GM03348 (cell line): ENCODE measurements around the gene NECTIN4.
A peak's percentile ranks its signal among the peaks of the same experiment; 100 is the strongest.

ENCODE experiments used
- DNase-seq: peaks from one replicate; pipeline ENCODE4 v3.0.0; 2012; ENCODE audit warnings: low spot score

NECTIN4 gene

DNA sequence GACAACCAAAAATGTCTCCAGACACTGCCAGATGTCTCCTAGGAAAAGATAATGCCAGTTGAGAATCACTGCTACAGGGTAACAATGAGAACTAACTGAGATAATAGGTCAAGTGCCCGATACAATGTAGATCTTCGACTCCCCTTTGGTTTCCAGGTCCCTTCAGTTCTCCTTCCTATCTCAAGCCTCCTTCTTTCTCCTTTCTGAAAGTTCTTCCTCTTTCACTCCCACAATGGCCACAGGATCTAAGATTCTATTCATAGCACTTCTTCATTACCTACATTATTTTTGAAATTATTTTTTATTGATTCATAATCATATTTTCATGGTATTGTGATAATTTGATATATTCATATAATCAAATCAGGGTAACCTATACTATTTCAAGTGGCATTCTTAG, 22.2 kb upstream of the NECTIN4 start:
- no peak for DNase-seq

- DNase-seq = no peak
These were observed 21.8 kb upstream of the NECTIN4 start for GRCh38 chr1:161111117-161111516.

- no peak for DNase-seq
These were observed 17.1 kb upstream of the NECTIN4 start for GRCh38 chr1:161106431-161106830.

DNA sequence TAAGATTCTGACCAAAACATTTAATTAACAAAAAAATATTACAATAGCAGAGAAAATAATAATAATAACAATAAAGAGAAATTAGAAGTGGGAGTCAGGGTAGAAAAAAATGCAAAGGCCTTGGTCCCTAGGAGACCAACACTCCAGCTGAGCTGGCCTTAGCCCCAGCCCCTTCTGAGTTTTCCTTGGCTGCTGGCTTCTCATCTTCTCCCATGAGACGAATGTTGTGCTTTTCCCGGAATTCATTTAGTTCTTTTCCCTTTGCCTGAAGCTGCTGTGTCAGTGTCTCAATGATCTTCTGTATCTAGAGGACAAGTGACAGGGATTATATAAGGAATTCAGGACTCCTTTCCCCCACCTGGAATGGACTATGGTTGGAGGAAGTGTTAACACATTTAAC, 11.2 kb upstream of the NECTIN4 start:
- DNase-seq = no peak

DNA sequence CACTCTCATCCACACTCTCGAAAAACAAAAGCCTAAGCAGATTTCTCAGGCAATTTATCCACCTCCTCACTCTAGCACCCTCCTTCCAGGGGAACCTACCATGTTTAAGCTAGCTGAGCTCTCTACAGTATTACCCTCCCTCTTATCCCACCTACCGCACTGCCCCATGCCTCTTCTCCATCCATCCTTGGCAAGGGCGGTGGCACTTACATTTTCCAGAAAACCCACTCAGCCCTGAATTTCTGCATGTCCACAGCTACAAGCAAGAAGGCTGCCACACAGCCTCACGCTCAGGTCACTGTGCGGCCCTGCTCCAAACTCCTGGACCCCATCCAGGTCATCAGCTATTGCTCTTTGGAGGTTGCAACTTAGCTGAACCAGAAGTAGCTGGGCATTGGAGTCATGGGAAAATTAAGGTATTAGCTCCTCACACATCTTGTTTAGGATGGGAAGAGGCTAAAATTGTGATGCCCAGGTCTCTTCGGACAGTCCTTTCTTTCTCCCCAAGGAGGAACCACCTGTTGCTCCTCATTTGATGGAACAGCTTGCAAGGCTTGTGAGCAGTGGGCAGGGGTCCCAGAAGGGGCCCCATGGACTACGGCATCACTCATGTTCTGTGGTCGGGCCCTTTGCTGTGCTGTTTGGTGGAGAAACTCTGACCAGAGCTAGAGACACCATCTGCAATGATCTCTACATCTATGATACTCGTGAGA, 9.9 kb upstream of the NECTIN4 start:
- no peak for DNase-seq

DNA sequence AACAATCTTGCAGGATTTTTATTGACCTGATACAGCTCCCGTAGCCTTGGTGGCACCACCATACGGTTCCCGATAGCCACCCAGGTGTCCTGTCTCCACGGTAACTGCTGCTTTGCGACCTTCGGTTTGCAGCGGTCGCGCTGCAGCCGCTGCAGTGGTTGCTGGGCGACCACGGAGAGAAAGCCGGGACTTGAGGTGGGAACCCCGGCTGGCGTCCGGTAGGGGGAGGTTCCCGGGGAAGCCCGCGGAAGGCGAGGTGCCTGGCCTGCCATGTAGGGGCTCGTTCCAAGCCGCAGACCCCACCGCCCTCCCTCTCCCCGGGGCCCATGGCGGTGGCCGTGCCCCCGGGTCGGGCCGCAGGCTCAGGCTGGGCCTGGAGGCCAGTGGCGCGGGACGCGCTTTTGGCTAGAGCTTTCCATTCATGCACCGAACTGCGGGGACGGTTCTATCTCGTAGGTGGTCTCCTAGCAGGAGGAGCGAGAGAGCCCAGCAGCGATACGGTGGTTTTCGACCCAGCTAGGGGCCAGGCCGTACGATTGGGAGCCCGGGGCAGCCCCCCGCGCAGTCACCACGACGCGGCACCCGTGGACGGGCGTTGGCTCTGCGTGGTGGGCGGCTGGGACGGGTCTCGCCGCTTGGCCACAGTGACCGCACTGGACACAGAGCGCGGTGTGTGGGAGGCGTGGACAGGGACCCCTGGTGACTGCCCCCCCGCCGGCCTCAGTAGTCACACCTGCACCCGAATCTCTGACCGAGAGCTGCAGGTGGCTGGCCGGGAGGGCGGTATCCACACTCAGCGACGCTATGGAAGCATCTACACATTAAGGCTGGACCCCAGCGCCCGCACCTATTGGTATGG, 9.1 kb upstream of the NECTIN4 start, which contains the start of gene KLHDC9:
Gene KLHDC9, plus strand, starts transcription at position 152 of the 859 bp plus-strand sequence. Its CDS starts 175 bp downstream, at position 327.
- DNase-seq = peak; percentile 87

- peak; percentile 79 for DNase-seq
These were observed 7.2 kb upstream of the NECTIN4 start for GRCh38 chr1:161096530-161096929.

DNA sequence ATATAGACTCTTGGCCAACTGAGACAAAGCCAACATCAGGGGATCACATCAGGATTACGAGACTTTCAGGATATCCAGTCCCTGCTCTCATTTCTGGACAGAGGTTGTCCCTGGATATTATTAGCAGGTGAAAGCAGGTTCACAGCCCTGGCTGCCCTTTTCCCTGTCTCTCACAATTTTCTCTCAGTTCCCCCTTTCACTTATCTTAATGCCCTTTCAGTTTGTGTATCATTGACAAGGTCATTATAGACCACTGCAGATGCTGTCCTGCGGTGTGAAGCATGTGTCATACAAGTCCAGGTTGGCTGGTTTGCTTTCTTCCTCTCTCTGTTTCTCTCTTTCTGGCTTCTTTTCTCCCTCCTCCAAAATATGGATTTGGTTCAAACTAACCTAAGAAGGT, 6.7 kb upstream of the NECTIN4 start:
- no peak for DNase-seq

GRCh38 chr1:161095230-161095629, 5.9 kb upstream of the NECTIN4 start:
- DNase-seq = no peak

GRCh38 chr1:161094481-161094880, 5.1 kb upstream of the NECTIN4 start:
- DNase-seq = no peak

DNA sequence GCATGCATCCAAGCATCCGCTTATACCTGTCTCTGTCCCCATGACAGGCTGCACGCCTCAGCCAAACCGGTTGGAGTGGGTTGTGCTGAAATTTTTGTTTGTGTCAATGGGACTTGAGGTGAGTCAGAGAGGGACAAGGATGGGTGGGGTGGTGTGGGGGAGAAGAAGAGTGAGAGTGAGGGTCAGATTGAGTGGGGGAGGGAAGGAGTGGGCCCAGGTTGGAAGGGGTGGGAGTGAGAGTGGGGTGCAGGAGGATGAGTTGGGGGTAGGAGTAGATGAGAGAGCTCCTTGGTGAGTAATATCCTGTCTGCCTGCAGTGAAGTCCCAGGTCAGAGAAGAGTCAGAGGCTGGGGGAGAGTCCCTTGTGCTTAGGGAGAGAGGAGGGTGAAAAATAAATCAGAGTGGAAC, 3.3 kb upstream of the NECTIN4 start:
- no peak for DNase-seq

- no peak for DNase-seq
These were observed 2.6 kb upstream of the NECTIN4 start for GRCh38 chr1:161091796-161092507.

GRCh38 chr1:161091093-161091492, 1.7 kb upstream of the NECTIN4 start:
- DNase-seq = no peak

GRCh38 chr1:161090617-161091016, 1.3 kb upstream of the NECTIN4 start:
- DNase-seq = no peak

- no peak for DNase-seq
These were observed 580 bp upstream of the NECTIN4 start for GRCh38 chr1:161089938-161090337.

- DNase-seq = peak; percentile 76
These were observed 709 bp downstream of the NECTIN4 start for GRCh38 chr1:161088587-161089110.

DNA sequence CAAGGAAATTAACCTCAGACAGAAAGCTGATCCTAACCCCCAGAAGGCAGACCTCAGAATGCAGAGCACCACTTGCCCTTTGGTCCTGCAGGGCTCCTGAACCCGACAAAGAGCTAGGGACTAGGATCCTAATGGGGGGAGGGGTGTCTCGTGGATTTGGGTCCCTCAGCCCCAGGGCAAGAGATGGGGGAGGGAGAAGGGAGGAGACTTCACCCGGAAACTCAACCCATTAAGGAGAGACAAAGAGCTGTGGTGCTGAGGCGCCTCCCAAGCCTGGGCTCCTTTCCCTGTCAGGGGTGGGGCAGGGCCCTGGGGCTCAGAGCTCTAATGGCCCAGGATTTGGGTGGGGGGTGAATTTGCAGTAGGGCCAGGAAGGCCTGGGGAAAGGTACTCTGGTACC, 2.9 kb downstream of the NECTIN4 start:
- DNase-seq = no peak

DNA sequence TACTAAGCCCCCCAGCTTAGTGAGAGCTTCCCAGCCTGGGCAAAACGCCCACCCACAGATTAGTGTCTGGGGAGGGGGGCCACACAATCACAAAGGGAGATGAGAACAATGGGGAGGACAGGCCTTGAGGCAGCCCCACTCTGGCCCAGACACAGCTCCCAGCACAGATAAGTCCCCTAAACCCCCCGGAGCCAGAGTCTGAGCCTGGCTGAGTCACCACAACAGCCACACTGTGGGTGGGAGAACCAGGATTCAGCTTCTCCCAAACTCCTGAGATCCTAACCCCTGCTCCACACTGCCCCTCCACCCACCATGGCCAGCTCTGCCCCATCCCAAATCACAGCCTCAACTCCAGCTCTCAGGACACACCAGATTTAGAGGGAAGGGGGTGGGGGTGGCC, 4.2 kb downstream of the NECTIN4 start:
- peak; percentile 44 for DNase-seq

DNA sequence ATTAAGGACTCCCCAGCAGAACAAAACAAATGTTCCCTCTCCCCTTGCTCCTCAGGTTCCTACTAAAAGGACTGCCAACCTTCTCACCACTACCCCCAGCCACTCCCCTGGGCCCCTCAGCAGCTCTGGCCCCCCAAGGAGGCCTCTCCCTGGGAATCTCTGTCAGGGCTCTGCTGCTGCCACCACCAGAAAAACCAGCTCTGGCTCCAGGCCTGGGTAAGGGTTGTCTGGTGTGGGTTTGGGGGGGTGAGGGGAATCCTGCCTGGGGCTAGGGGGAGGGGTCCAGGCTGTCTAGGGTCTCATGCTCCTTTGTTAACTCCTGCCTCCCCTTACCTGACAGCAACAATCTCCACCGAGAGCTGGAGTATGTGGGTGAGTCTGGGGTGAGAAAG, 4.8 kb downstream of the NECTIN4 start:
- DNase-seq = no peak

DNA sequence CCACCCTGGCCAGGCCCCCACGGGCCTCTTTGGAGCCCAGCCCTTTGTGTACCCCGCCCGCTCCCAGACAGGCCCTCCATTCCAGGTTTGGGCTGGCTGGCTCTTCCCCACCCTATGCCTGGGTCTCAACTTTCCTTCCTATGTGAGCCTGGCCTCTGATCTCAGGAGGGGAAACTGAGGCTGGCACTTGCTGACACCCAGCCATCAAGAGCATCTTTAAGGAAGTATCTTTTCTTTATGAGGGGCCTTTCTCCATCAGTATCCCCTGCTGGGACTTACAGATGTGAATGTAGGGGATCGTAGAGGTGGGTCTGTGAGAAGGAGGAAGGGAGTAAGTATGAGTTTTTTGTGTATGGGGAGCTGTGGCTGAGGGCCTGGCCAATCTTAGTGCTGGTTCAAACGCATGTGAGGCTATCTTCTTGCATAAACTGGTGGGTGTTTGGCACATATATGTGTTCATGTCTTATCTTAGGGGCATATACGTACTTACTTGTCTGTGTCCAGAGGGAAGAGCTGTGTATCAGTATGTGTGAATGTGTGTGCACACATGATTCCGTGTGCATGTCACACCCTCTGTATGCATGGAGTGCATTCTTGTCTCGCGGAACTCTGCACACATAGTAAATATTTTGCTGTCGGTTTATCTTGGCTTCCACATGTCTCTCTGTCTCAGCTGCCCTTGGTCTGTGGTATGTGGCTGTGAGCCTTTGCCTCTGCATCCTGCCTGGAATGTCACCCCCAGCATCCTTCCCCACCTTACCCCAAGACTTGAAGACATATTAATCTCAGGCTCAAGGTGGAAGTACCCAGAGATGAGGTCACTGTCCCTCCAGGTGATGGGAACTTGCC, 5.4 kb downstream of the NECTIN4 start:
- DNase-seq = peak; percentile 29

- peak; percentile 94 for DNase-seq
These were observed 6.2 kb downstream of the NECTIN4 start for GRCh38 chr1:161082996-161083747.
